ENCODE measurements around the gene SMYD3. TPM values are rescaled to one million over a fixed set of nuclear protein-coding genes. Genes with fewer than 3 reads are reported as not detected.

SMYD3 gene
- total and polyA plus RNA-seq, 2 donors (not counting 1 experiment from before 2014, with no cell fraction given) = 9.7 to 37.2 TPM

- Mint-ChIP-seq H3K27me3 (no peaks in the 10 kb centered on the region), H3K9me3 (ENCODE audit: insufficient read depth) (no peaks in the 10 kb centered on the region), H3K4me1 (no peaks in the 10 kb centered on the region), H3K27ac (no peak overlapping the region), H3K4me3 (no peak overlapping the region)
- Histone ChIP-seq H3K36me3 (replicated peaks in 1 of 2; ENCODE audit: control extremely low read depth in 1 of 2, control insufficient read depth in 1 of 2, extremely low read depth in 1 of 2, insufficient read depth in 2 of 2, low read length in 1 of 2) (peaks cover 0 to 11% of the 10 kb centered on the region in 2 experiments), H2AFZ (ENCODE audit: insufficient read depth, low read depth, low read length, poor library complexity, severe bottlenecking) (no peak overlapping the region), H3K9ac (ENCODE audit: low read length) (no peak overlapping the region), H3K27ac (ENCODE audit: low read length in 2 of 2) (no peak overlapping the region), H3K4me2 (replicated peaks; ENCODE audit: low read depth, low read length, poor library complexity, severe bottlenecking) (no peak overlapping the region), H3K9me3 (ENCODE audit: control extremely low read depth in 1 of 3, control insufficient read depth in 2 of 3, insufficient read depth in 1 of 3, low read length in 2 of 3) (peaks cover 0 to 5% (median 0%) of the 10 kb centered on the region in 3 donors), H3K27me3 (replicated peaks in 1 of 4; ENCODE audit: control extremely low read depth in 1 of 4, control insufficient read depth in 3 of 4, insufficient read depth in 4 of 4, low read length in 3 of 4) (no peaks in the 10 kb centered on the region), H4K20me1 (ENCODE audit: control insufficient read depth, insufficient read depth, low read length, poor library complexity, severe bottlenecking) (no peaks in the 10 kb centered on the region), H3K4me3 (ENCODE audit: control extremely low read depth in 1 of 5, extremely low read depth in 1 of 5, insufficient read depth in 1 of 5, low read depth in 2 of 5, low read length in 4 of 5) (no peak overlapping the region), H3K79me2 (ENCODE audit: control insufficient read depth, insufficient read depth, low read length) (no peaks in the 10 kb centered on the region), H3K4me1 (ENCODE audit: control insufficient read depth in 2 of 2, insufficient read depth in 2 of 2, low read length in 2 of 2) (no peaks in the 10 kb centered on the region)
- 100% methylated on average over 5 of the region's 5 CpGs for WGBS (ENCODE audit: insufficient coverage)
- ChIA-PET CTCF (no interaction called here), POLR2A (no interaction called here)
- no peak for DNase-seq
- intact Hi-C loops (cut with micrococcal nuclease) = no loop called here
- TF ChIP-seq EZH2 (IDR thresholded peaks at IDR 0.05; ENCODE audit: borderline replicate concordance, insufficient read depth, low read depth, low read length, poor library complexity, severe bottlenecking) = no peak
- no peak for TF ChIP-seq CTCF (IDR thresholded peaks at IDR 0.05)
- ATAC-seq (ENCODE audit: low read depth) = no peak
Observed at GRCh38 chr1:245763873-245764331, 743.2 kb downstream of the SMYD3 start.

- Histone ChIP-seq H4K20me1 (ENCODE audit: control insufficient read depth, insufficient read depth, low read length, poor library complexity, severe bottlenecking) (no peaks in the 10 kb centered on the region), H3K9ac (ENCODE audit: low read length) (no peak overlapping the region), H3K36me3 (replicated peaks in 1 of 2; ENCODE audit: control extremely low read depth in 1 of 2, control insufficient read depth in 1 of 2, extremely low read depth in 1 of 2, insufficient read depth in 2 of 2, low read length in 1 of 2) (peaks cover 0 to 11% of the 10 kb centered on the region in 2 experiments), H3K79me2 (ENCODE audit: control insufficient read depth, insufficient read depth, low read length) (no peaks in the 10 kb centered on the region), H3K4me3 (ENCODE audit: control extremely low read depth in 1 of 5, extremely low read depth in 1 of 5, insufficient read depth in 1 of 5, low read depth in 2 of 5, low read length in 4 of 5) (no peak overlapping the region), H3K4me1 (ENCODE audit: control insufficient read depth in 2 of 2, insufficient read depth in 2 of 2, low read length in 2 of 2) (no peaks in the 10 kb centered on the region), H3K4me2 (replicated peaks; ENCODE audit: low read depth, low read length, poor library complexity, severe bottlenecking) (no peak overlapping the region), H3K27me3 (replicated peaks in 1 of 4; ENCODE audit: control extremely low read depth in 1 of 4, control insufficient read depth in 3 of 4, insufficient read depth in 4 of 4, low read length in 3 of 4) (no peaks in the 10 kb centered on the region), H3K9me3 (ENCODE audit: control extremely low read depth in 1 of 3, control insufficient read depth in 2 of 3, insufficient read depth in 1 of 3, low read length in 2 of 3) (peaks cover 0 to 5% (median 1%) of the 10 kb centered on the region in 3 donors), H3K27ac (ENCODE audit: low read length in 2 of 2) (no peak overlapping the region), H2AFZ (ENCODE audit: insufficient read depth, low read depth, low read length, poor library complexity, severe bottlenecking) (no peak overlapping the region)
- CTCF ChIA-PET = no interaction called here
- POLR2A ChIA-PET = no interaction called here
- Mint-ChIP-seq H3K4me3 (no peak overlapping the region), H3K27ac (no peak overlapping the region), H3K4me1 (no peaks in the 10 kb centered on the region), H3K27me3 (no peaks in the 10 kb centered on the region), H3K9me3 (ENCODE audit: insufficient read depth) (peaks cover 2% of the 10 kb centered on the region)
- WGBS (ENCODE audit: insufficient coverage) = 97% methylated on average over 19 of the region's 19 CpGs
- TF ChIP-seq EZH2 (IDR thresholded peaks at IDR 0.05; ENCODE audit: borderline replicate concordance, insufficient read depth, low read depth, low read length, poor library complexity, severe bottlenecking) (no peak), CTCF (IDR thresholded peaks at IDR 0.05) (no peak)
- intact Hi-C loops (cut with micrococcal nuclease) = no loop called here
- ATAC-seq (ENCODE audit: low read depth) = no peak
- no peak for DNase-seq
Observed at GRCh38 chr1:245762396-245762910, 744.6 kb downstream of the SMYD3 start.
